Adrenal gland (tissue), 5 donors: ENCODE results near the gene SPIRE1.

Experiments used
- CTCF ChIP-seq, 6 experiments: fragments of 450-650 bp in 4 of 6; fragments of 200-600 bp in 2 of 6; sonication (generic) in 1 of 6; IDR thresholded peaks; 1 replicate in 5 of 6; 2 replicates in 1 of 6; pipeline versions ENCODE4 v1.5.1 to v1.8.0; 2016 to 2021; ENCODE audit warnings: antibody characterized with exemption in 6 of 6, mild to moderate bottlenecking in 2 of 6, moderate library complexity in 1 of 6
- POLR2A ChIP-seq, 2 donors: fragments of 450-650 bp; IDR thresholded peaks; one replicate each; pipeline ENCODE4 v1.6.1; 2017; ENCODE audit warnings: antibody characterized with exemption in 2 of 2, mild to moderate bottlenecking in 2 of 2, moderate library complexity in 1 of 2
- donor health status: DM: no; HTN: no; CAD: no.

DNA sequence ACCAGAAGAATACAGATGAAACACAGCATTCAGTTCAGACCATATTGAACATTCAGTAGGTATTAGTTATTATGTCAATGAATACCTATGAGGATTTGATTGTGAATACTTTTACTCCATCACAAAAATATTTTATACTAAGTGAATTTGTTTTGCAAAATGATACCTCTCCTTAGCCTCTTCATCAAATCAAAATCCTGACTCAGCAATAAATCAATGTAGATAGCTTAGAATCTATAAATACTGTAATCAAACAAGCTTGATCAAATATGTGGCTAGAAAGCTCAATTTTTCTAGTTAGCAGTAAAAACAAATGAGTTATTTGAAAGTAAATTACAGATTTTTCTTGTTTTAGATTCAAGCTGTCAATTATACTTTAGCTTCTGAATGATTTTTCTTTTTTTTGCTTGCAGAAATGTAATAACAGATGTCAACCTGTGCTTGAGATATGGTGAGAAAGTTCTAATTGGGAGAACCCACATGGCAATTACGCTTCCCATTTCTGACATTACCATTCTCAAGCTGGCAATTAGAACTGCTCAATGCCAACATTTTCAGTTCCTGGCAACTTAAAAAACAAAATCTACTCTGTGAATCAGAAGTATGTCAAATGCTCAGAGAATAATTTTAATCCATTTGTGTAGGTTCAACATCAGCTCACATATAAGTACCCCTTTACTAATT is 140.6 kb downstream of the SPIRE1 start:
- no peak for TF ChIP-seq CTCF (IDR thresholded peaks at IDR 0.05)
- TF ChIP-seq POLR2A (IDR thresholded peaks at IDR 0.05), result no peak
